H54 (cell line): ENCODE measurements around the gene LATS2.

Experiments used
- DNase-seq: peaks from one replicate; pipeline ENCODE4 v3.0.0; 2011; ENCODE audit warnings: low spot score, mixed read lengths; ENCODE audit not compliant: insufficient read length
- FAIRE-seq: peaks from 3 replicates; lab custom pipeline; 2011; peaks lifted over from hg19 to GRCh38; lab: Jason Lieb, UNC
- POLR2A ChIP-seq: IDR thresholded peaks from 2 replicates; pipeline ENCODE4 v1.6.1; 2011; ENCODE audit warnings: low read depth, mild to moderate bottlenecking, low read length

The LATS2 gene

GRCh38 chr13:21079761-21080592 is 18.6 kb upstream of the LATS2 start:
- FAIRE-seq (peak; percentile 84), DNase-seq (peak; percentile 33)
- TF ChIP-seq POLR2A, result no peak

GRCh38 chr13:21079221-21079620 is 17.8 kb upstream of the LATS2 start:
- no peak for FAIRE-seq
- no peak for TF ChIP-seq POLR2A

GRCh38 chr13:21078501-21078900 is 17.1 kb upstream of the LATS2 start:
- DNase-seq (no peak), FAIRE-seq (no peak)
- TF ChIP-seq POLR2A, result no peak

More at GRCh38 chr13:21079221-21079620, 17.8 kb upstream of the LATS2 start:
- DNase-seq, result no peak

DNA sequence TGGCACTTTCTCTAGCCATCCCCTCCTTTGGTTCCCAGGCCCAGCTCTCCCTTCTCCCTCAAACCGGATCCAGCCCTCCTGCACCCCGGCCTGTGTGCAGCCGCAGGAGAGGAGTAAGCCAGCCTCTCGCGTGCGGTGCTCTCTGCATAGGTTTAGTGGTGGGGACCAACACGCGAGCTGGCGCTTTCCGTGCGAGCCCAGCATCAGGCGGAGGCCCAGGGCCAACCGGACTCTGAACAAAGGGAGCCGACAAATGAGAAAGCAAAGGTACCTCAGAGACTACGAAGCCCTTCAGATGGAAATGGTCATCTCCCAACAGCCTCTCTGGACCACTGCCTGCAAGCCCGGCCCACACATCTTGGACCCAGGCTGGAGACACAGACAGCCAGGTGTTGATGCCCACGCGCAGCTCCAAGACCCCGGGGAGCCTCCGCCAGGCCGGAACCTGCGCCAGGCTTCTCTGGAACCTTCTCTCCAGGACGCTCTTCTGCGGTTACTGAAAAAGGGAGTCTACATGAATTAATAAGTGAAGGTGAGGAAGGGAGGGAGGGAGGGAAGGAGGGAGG is 16.5 kb upstream of the LATS2 start:
- TF ChIP-seq POLR2A, result no peak
- no peak for DNase-seq
- no peak for FAIRE-seq

- DNase-seq (no peak), FAIRE-seq (no peak)
- no peak for TF ChIP-seq POLR2A
Observed at GRCh38 chr13:21077076-21077787, 15.8 kb upstream of the LATS2 start.

- FAIRE-seq (no peak), DNase-seq (no peak)
- TF ChIP-seq POLR2A, result no peak
Observed at GRCh38 chr13:21076253-21076652, 14.9 kb upstream of the LATS2 start.

GRCh38 chr13:21075379-21076249 is 14.2 kb upstream of the LATS2 start:
- no peak for TF ChIP-seq POLR2A
- FAIRE-seq (no peak), DNase-seq (no peak)

- FAIRE-seq (no peak), DNase-seq (no peak)
- no peak for TF ChIP-seq POLR2A
Observed at GRCh38 chr13:21075011-21075378, 13.6 kb upstream of the LATS2 start.

DNA sequence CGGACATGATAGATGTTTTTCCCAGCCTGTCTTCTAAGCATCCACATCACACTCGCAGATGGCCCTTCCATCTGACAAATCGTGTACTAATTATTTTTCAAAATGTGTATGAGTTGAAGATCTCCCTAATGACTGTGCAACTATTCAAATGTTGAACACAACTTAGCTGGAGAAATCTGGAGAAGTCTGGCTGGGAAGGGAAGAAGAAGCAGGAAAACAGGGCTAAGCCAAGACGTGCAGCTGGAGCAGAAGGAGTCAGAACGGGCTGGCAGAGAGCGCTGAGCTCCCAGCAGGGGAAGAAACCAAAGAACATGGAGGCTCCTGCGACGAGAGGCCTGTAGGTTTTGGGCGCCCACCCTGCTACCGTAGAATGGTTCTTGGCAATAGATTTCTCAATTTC is 13.2 kb upstream of the LATS2 start:
- FAIRE-seq (no peak), DNase-seq (no peak)
- TF ChIP-seq POLR2A, result no peak

- FAIRE-seq (no peak), DNase-seq (no peak)
- TF ChIP-seq POLR2A, result no peak
Observed at GRCh38 chr13:21071924-21072323, 10.5 kb upstream of the LATS2 start.

DNA sequence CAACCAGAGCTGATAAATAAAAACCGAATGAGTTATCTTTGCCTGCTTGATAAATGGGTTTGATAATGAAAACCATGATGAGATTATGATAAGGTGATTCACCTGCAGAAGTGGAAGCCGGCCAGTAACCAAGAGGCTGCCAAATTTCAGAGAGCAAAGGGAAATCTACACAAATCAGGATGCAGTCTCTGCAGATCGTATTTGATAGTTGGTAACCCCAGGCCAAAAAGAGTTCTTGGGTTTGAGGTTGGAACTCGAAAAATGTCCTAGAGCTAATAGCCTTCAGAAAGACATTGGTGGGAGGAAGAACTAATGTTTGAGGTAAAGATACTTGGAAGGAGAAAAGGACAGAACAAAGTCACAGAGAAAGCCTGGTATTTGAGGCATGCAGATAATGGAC is 9.6 kb upstream of the LATS2 start:
- TF ChIP-seq POLR2A, result no peak
- DNase-seq, result no peak
- no peak for FAIRE-seq

DNA sequence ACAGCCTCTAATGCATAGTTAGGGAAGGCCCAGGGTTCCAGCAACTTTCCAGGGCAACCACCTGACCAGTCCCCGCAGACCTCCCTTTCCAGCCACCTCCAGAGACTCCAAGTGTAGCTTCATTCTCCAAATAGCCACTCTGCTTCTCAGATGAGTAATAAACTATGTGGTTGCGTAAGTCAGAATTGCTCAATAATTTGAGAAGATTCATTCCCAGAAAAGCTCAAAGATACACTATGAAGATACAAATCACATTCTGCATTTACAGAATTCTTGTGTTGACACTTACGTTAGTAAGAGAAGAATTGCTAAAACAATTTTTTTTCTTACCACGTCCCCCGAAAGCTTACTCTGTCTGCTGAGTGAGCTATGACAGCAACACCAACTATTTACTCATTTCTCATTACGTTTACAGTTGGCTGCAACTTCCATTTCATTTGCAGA is 8.2 kb upstream of the LATS2 start:
- no peak for TF ChIP-seq POLR2A
- FAIRE-seq (peak; percentile 52), DNase-seq (peak; percentile 57)

- no peak for TF ChIP-seq POLR2A
- no peak for FAIRE-seq
- no peak for DNase-seq
Observed at GRCh38 chr13:21067848-21068247, 6.5 kb upstream of the LATS2 start.
